ENCODE results near the gene ZFYVE28.

ZFYVE28 gene

GRCh38 chr4:2418650-2419571, 466 bp upstream of the ZFYVE28 start, which contains the start of gene CFAP99:
Gene CFAP99 (plus strand): TSS chr4:2418955.
- peak within 1 kb of the TSS in 1 of 2 donors; percentile 78 for H3K27ac ChIP-seq
- H3K4me3 ChIP-seq = peak within 1 kb of the TSS; percentile 99
- TF ChIP-seq, protein P1, sequence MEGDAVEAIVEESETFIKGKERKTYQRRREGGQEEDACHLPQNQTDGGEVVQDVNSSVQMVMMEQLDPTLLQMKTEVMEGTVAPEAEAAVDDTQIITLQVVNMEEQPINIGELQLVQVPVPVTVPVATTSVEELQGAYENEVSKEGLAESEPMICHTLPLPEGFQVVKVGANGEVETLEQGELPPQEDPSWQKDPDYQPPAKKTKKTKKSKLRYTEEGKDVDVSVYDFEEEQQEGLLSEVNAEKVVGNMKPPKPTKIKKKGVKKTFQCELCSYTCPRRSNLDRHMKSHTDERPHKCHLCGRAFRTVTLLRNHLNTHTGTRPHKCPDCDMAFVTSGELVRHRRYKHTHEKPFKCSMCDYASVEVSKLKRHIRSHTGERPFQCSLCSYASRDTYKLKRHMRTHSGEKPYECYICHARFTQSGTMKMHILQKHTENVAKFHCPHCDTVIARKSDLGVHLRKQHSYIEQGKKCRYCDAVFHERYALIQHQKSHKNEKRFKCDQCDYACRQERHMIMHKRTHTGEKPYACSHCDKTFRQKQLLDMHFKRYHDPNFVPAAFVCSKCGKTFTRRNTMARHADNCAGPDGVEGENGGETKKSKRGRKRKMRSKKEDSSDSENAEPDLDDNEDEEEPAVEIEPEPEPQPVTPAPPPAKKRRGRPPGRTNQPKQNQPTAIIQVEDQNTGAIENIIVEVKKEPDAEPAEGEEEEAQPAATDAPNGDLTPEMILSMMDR (IDR thresholded peaks at IDR 0.05) = no peak
- peak; percentile 97 for DNase-seq (ENCODE audit: low spot score)

GRCh38 chr4:2417226-2417764, 1.1 kb downstream of the ZFYVE28 start:
- peak overlapping the region; percentile 99 for H3K4me3 ChIP-seq
- peak overlapping the region in 1 of 2 donors; percentile 78 for H3K27ac ChIP-seq
- DNase-seq (ENCODE audit: low spot score) = no peak
- TF ChIP-seq, protein P1 (IDR thresholded peaks at IDR 0.05) = no peak

- no peak for DNase-seq (ENCODE audit: low spot score)
- TF ChIP-seq, protein P1 (IDR thresholded peaks at IDR 0.05) = no peak
- H3K4me3 ChIP-seq = peak overlapping the region; percentile 99
- H3K27ac ChIP-seq = peak overlapping the region in 1 of 2 donors; percentile 78
These were observed 1.8 kb downstream of the ZFYVE28 start for GRCh38 chr4:2416564-2417225.

DNA sequence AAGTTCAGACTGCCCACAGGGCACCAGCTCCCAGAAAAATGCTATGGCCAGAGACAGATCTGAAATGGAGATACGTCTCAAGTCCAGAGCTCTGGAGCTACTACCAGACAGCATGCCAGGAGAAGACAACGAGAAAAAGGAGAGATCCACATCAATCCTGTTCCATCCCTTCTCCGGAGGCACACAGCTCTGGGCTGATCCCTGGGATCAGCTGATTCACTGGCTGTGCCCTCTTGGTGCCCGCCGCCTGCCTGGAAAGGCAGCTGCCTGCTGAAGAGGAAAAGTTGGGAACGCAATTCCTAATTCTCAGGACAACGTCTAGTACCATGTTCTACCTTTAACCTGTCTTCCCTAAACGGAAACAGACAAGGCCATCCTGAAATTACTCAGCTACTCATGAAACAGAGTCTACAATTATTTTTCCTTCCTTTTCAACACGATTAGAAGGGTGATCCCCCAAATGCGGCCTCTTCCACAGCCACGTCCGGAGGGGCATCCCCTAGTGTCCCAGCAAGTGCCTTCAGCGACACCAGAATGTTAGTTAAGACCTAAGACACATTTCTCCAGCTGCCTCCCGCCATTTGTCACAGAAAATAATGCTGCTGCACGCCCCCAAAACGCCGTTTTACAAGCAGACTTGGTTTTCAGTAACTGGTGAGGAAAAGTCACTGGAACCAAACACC, 2.4 kb downstream of the ZFYVE28 start:
- DNase-seq (ENCODE audit: low spot score) = no peak
- H3K4me3 ChIP-seq = peak overlapping the region; percentile 99
- H3K27ac ChIP-seq = peak overlapping the region in 1 of 2 donors; percentile 78
- TF ChIP-seq, protein P1 (IDR thresholded peaks at IDR 0.05) = no peak

GRCh38 chr4:2415213-2415612, 3.2 kb downstream of the ZFYVE28 start:
- no peak overlapping the region for H3K4me3 ChIP-seq
- TF ChIP-seq, protein P1 (IDR thresholded peaks at IDR 0.05) = no peak
- H3K27ac ChIP-seq = no peak overlapping the region
- DNase-seq (ENCODE audit: low spot score) = no peak

DNA sequence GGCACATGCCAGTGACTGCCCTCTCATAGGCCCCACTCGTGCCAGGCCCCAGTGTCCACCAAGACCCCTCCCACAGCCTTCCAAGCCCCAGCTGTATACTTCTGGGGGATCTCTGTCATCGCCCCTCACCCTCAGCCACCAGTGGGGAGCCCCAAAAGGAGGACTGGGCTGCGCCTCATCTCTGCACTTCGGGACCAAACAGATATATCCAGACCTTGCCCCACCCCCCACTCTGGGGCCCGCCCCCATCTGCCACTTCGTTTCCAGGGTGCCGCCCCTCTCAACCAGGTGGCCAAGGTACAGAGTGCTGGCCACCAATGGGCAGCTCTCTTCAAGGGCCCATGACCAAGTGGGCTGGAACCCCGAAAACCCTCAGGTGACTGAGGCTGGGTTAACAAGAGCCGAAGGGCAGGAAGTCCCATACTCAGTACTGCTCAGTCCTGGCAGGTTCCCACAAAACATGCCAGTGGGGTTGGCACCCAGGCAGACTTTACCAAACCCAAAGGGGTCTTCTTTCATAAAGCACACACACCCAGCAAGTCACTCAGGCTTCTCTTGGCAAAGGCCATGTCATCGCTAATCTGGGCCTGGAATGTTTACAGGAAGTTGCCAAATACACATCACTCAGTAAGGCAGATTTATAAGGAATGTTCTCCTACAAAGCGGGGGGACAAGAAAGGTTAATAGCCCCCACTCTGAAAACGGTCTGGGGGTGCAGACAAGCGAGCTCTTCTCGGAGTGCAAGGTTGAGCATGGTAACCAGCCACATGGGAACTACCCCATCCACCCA, 4.4 kb downstream of the ZFYVE28 start:
- no peak for DNase-seq (ENCODE audit: low spot score)

More for the DNA sequence above, 4.4 kb downstream of the ZFYVE28 start:
- Histone ChIP-seq H3K27ac (peak overlapping the region in 1 of 2 donors; percentile 81), H3K4me3 (peak overlapping the region; percentile 58)
- TF ChIP-seq, protein P1 (IDR thresholded peaks at IDR 0.05) = no peak

Measured in coronary artery (tissue), 2 donors.